HS-27A (cell line): Measurements from ENCODE around the gene FES.

Experiments
- DNase-seq: peaks from one replicate; pipeline ENCODE4 v3.0.0-alpha.2; 2012; ENCODE audit warnings: low read depth, missing footprints

FES gene

DNA sequence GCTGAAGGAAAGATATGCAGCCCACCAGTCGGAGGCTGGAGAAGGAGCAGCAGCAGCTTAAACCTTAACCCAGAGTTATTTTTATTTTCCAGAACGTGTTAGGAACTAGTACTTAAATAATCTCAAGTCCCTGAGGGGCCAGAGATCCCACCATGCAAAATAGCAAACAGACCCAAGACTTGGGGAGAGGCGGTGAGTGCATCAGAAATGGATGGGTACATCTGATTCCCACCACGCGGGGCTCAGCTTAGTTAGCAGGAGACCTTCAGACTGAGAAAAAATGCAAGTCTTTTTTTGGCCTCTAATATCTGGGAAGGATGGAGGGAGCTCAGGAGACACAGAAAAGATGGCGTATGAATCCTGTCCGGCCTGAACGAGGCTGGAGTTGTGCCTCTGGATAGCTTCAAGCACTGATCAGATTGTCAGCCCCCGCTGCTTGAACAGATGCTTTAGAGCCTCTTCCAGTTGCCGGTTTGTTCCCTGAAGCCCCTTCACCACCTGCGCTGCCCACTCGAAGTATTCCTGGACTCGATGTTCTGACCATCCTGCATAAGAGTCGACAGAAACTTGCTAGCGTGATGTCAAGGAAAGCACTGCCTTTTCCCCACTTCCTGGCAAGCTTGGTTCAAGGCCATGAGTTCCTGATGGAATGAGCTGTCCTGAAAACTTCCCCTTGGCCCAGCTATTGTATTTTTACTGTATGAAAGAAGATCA is 46.7 kb downstream of the FES start:
- DNase-seq = no peak

DNA sequence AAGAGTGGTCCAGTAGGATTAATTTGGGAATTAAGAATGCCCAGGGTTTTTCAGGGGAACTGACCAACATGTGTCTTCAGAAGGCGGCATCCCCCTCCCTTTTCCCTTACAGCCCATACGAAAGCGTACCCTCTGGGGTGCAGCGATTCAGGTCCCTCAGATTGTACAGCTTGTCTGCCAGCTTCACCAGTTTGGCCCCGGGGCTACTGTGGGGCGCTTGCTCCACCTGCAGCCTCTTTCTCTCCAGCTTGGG is 47.2 kb downstream of the FES start:
- no peak for DNase-seq

DNA sequence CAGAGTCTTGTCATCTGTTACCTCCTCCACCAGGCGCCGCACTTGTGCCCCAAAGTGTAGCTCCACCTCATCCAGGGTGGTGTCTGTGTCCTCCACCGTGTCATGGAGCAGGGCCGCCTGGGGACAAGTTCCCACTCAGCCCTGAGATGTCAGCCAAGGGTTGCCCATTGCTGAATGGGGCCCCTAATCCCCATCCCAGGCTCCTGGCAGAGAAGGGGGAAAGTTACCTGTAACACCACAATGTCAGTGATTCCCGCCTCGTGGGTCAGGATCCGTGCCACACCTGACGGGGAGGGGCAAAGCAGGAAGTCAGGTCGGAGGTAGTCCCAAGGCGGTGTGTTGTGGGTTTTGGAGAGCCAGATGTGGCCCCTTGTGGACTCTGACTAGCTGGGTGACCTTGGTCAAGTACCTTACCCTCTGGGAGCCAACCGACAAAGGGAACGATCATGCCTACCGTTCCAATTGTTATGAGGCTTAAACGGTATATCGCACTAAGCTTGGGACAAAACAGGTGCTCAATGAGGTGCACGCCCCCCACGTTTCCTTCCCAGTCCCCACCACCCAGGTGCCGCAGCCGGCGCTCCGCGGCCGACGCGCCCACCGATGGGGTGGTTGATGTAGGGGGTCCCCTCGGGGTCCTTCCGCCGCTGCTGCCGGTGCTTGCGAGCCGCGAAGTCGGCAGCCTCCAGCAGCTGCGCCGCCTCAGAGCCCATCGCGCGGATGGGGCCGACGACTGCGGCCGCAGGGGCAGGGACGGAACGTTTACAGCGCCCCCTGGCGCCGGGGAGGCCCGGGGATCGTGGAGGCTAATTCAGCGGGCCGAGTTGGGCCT is 47.7 kb downstream of the FES start, which contains the start of gene HDDC3:
Gene HDDC3 (minus strand): TSS at position 722 of the 832 bp plus-strand sequence. CDS start 9 bp downstream, at position 713.
- peak; percentile 72 for DNase-seq

DNA sequence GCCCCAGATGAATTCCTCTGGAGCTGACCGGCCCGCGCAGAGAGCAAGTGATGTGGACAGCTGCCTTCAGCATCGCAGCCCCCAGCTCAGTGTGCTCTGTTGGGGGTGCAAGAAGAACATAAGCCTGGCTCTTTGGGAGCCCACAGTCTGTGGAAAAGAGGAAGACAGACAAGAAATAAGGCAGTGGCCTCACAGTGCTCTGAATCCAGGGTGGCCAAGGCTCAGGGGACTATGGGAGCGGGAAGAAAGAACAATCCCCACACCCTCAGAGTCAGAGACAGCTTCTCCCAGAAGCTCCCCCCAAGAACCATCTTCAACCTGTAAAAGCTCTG is 48.3 kb downstream of the FES start:
- no peak for DNase-seq

DNA sequence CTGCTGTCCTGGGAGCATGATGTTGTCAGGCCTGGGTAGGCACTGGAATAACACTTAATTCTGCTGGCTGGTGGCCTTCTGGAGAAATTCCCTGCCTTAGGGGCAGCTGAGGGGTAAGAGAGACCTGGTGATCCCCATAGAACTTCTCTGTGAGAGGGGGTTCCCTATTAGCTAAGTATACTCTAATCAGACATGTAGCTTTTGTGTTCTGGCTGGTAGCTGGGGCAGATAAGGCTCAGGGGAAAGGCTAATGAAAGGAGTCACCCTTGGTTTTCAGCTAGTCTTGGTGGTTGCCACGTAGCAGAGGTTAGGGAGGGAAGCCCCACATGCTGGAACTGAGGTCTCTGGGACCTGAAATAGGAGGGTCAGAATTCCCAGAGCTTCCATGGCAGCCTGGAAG is 49.0 kb downstream of the FES start:
- DNase-seq = no peak

DNA sequence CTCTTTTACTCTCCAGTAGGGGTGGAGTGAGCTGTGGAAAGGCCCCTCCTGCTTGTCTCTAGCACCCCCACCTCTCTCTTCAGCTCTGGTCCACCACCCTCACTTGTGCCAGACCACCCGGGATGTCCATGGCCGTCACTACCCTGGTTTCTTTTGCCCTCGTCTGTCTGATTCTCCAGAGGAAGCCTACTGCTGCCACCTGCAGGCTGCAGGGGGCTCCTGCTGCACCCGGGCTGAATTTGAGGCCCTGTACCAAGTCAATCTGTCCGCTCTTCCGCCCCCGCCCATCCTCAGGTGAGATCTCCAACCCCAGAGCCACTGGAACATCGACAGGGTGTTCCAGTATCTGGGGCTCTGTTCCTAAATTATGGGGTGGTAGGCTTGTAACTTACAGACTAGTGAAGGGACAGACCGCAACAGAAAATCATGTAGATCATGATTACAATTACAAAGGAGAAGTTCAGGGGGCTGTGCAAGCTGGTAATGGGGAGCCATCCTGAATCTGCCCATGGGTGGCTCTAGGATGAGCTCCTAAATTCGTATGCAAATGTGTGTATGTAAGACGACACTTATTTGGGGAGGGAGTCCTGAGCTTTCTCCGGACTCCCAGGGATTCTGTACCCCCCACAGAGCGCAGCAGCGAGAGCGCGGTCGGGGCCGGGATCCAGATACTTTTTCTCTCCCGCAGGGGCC is 50.1 kb downstream of the FES start:
- DNase-seq = peak; percentile 65

DNA sequence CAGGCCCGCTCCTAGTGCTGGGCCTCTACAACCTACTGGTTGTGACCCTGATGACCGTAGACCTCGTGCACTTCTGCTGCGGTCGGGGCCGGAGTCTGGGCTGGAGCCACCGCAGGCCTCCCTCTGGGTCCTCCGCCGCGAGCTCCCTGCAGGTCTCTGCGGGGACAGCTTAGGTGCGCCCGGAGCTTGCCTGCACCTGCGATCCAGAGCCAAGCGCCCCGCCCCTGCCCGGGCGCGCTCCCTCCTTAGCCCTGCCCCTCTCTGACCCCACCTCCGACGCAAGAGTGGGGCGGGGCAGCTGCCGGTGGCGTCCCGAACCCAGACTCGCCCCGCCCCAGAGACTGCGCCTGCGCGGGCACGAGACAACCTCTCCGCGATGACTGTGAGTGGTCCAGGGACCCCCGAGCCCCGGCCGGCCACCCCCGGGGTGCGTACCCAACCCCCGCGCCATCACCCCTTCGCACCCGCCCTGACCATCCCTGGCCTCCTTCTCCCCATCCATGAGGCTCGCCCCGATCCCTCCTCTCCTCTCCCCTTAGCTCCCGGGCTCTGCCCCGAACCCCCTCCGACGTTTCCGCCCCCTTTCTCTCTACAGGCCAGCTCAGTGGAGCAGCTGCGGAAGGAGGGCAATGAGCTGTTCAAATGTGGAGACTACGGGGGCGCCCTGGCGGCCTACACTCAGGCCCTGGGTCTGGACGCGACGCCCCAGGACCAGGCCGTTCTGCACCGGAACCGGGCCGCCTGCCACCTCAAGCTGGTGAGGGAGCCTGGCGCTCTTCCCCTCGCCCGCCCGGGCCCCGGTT is 50.8 kb downstream of the FES start, which contains the start of gene UNC45A:
Gene UNC45A (plus strand): TSS at position 337 of the 803 bp plus-strand sequence. CDS start 40 bp downstream, at position 377.
- DNase-seq = peak; percentile 71

DNA sequence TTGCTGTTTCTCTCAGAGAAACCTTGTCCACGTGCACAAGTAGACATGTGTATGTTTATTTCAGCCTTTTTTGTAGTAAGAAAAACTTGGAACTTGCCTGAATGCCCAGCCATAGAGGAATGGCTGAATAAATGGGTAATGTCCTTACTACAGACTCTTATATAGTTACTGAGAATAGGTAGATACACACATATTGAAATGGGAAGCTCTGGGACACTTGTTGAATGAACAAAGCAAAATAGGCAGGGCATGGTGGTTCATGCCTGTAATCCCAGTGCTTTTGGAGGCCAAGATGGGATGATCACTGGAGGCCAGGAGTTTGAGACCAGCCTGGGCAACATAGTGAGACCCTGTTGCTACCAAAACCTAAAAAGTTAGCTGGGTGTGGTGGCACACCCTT is 52.5 kb downstream of the FES start:
- DNase-seq = no peak

DNA sequence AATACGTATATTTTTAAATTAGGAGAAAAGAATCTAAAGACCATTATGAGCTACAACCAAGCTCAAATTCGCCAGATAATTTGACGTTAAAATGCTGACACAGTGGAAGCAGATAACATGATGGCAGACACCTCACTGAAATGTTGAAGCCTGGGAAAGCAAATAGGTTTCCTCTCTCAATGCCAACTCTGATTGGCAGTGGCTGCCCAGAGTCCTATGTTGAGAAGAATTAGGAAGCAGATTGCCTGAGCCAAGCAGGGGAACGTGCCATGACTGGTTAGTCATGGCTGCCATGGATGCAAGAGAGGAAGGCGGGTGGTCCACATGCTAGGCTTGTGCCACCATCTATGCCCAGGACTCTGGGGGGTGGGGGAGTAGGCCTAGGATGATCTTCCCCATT is 54.0 kb downstream of the FES start:
- DNase-seq = no peak

DNA sequence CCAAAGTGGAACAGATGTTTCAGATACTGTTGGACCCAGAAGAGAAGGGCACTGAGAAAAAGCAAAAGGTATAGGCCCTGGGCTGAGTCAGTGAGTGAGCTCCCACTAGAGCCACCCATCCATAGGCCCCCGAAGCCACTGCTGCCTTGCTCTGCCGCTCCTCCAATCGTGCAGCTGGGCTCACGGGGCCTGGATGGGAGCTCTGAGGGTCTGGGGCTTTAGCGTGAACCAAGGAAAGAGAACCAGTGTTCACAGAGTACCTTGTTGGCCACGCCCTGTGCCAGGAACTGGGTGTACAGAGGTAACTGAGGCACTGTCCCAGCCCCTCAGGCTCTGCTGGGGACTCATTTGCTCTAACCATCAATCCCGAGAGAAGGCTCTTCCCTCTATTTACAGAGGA is 55.5 kb downstream of the FES start:
- no peak for DNase-seq

DNA sequence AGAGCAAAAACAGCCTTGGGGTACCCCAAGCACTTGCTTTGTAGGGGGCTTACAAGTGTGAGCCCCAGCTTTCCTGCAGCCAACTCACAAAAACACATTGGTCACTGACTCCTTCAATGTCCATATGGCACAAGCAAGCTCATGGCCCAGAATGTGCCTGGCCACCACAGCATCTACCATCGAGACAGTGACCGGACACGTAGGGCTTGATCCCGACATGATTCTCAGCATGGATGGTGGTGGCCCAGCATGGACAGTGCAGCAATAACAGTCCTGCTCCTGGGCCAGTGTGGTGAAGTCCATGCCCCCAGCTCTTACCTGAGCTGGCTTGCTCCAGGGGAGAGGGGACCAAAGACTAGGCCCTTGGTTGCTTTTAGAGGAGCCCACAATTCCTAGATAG is 56.7 kb downstream of the FES start:
- no peak for DNase-seq

DNA sequence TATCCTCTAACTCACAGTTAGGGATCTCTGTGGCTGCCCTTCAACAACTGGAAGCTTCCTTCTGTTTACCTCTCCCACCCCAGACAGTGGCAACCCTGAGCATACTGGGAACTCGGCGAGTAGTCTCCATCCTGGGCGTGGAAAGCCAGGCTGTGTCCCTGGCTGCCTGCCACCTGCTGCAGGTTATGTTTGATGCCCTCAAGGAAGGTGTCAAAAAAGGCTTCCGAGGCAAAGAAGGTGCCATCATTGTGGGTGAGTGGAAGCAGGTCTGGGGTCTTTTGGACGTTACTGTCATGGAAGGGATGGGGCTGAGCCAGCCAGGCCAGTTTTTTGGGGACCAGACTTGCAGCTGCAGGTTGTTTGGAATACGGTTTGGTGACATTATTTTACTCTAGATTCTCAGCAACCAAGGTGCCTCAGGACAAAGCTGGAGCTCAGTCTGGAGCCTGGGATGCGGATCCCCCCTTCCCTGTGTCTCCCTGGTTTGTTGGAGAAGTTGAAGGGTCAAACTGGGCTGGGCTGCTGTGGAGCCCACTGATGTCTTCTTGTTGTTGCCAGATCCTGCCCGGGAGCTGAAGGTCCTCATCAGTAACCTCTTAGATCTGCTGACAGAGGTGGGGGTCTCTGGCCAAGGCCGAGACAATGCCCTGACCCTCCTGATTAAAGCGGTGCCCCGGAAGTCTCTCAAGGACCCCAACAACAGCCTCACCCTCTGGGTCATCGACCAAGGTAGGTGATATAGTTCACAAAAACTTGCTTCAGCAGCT is 58.2 kb downstream of the FES start:
- no peak for DNase-seq

DNA sequence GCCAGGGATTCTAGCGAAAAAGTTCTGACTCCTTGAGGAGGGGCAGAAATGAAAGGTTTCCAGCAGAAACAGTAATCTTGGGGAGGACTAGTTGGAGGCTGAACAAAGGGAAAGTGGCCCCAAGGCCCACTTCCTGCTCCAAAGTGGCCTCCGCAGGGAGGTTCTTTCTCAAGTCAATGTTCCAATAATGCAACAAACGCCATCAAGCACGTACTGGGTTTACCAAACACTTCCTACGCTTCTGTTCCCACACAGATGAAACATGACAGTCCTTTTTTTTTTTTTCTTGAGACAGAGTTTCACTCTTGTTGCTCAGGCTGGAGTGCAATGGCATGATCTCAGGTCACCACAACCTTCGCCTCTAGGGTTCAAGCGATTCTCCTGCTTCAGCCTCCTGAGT is 60.8 kb downstream of the FES start:
- DNase-seq = no peak
